KBM-7 (cell line): Measurements from ENCODE around the gene BACH2.
A peak's percentile ranks its signal among the peaks of the same experiment; 100 is the strongest.
"Not testable (repeated sequence)": the region's sequence is repeated elsewhere in the genome, so short reads cannot be mapped to it uniquely, and the experiment has no call there.

Experiments
- DNase-seq: peaks from one replicate; pipeline ENCODE4 v3.0.0-alpha.2; 2015
- in situ Hi-C: fragments of 300-500 bp; cut with MboI; formaldehyde crosslinking; loops from 2 replicates; pipeline ENCODE4 v1.14.3; 2020; ENCODE audit warnings: low sequenced_read_pairs, low pct_unique_long_range_greater_than_20kb, mixed read lengths

The BACH2 gene

GRCh38 chr6:90296341-90297114 lies at the start of gene BACH2:
Gene BACH2, minus strand, starts transcription at chr6:90296843. Its CDS starts 287,999 bp downstream, at chr6:90008844.
- in situ Hi-C loops, result no loop called here
- DNase-seq, result peak; percentile 60

GRCh38 chr6:90343576-90343975 lies 46.9 kb upstream of the BACH2 start:
- DNase-seq, result no peak
- in situ Hi-C loops, result no loop called here

GRCh38 chr6:90338409-90338808 lies 41.8 kb upstream of the BACH2 start:
- in situ Hi-C loops, result no loop called here
- DNase-seq, result no peak

GRCh38 chr6:90336388-90336947 lies 39.8 kb upstream of the BACH2 start:
- no peak for DNase-seq
- in situ Hi-C loops, result no loop called here

GRCh38 chr6:90333928-90334327 lies 37.3 kb upstream of the BACH2 start:
- in situ Hi-C loops, result no loop called here
- DNase-seq, result no peak

- DNase-seq, in situ Hi-C loops: not testable (repeated sequence)
Measured at GRCh38 chr6:90332978-90333543, 36.4 kb upstream of the BACH2 start.

- DNase-seq, result no peak
- in situ Hi-C loops, result no loop called here
Measured at GRCh38 chr6:90329386-90330077, 32.9 kb upstream of the BACH2 start.

GRCh38 chr6:90328004-90328403 lies 31.4 kb upstream of the BACH2 start:
- in situ Hi-C loops, result no loop called here
- DNase-seq, result no peak

GRCh38 chr6:90326404-90327057 lies 29.9 kb upstream of the BACH2 start:
- DNase-seq, result no peak
- in situ Hi-C loops, result no loop called here

GRCh38 chr6:90323706-90324105 lies 27.1 kb upstream of the BACH2 start:
- no peak for DNase-seq
- in situ Hi-C loops, result no loop called here

- in situ Hi-C loops, result no loop called here
- no peak for DNase-seq
Measured at GRCh38 chr6:90322976-90323474, 26.4 kb upstream of the BACH2 start.

- in situ Hi-C loops, result no loop called here
- no peak for DNase-seq
Measured at GRCh38 chr6:90319979-90320685, 23.5 kb upstream of the BACH2 start.

- no peak for DNase-seq
- in situ Hi-C loops, result no loop called here
Measured at GRCh38 chr6:90319044-90319443, 22.4 kb upstream of the BACH2 start.

GRCh38 chr6:90315986-90316385 lies 19.3 kb upstream of the BACH2 start:
- in situ Hi-C loops, result no loop called here
- DNase-seq, result no peak

GRCh38 chr6:90315354-90315950 lies 18.8 kb upstream of the BACH2 start:
- in situ Hi-C loops, result no loop called here
- DNase-seq, result no peak

- in situ Hi-C loops, result no loop called here
- no peak for DNase-seq
Measured at GRCh38 chr6:90314514-90314913, 17.9 kb upstream of the BACH2 start.

- no peak for DNase-seq
- in situ Hi-C loops, result no loop called here
Measured at GRCh38 chr6:90311569-90311968, 14.9 kb upstream of the BACH2 start.

GRCh38 chr6:90305800-90306448 lies 9.3 kb upstream of the BACH2 start:
- in situ Hi-C loops, result no loop called here
- DNase-seq, result no peak
